ENCODE data around the gene FOXD3. TPM values are rescaled to one million over a fixed set of nuclear protein-coding genes. Genes with fewer than 3 reads are reported as not detected.

The FOXD3 gene
- total RNA-seq, 1 donor from 2014 or later, result 0.39 TPM

DNA sequence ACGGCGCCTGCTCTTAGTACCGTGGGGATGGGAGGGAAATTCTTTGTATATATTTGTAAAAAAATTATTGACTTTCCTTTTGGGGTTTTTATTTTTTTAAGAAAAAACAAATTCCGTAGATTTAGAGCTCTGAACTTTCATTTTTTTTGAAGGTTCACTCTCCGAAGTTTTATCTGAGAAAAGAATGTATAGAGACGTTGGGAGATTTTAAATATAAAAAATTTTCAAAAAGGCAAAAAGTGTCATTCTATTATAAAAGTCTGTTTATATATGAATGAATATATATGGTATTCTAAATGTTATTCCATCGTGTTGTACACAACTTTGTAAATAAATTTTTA, 2.4 kb downstream of the FOXD3 start:
- H3K4me3 Mint-ChIP-seq (ENCODE audit: unreplicated experiment), result peak overlapping the region; percentile 79
- H3K27me3 Mint-ChIP-seq (ENCODE audit: unreplicated experiment), result peaks cover 45% of the 10 kb centered on the region

DNA sequence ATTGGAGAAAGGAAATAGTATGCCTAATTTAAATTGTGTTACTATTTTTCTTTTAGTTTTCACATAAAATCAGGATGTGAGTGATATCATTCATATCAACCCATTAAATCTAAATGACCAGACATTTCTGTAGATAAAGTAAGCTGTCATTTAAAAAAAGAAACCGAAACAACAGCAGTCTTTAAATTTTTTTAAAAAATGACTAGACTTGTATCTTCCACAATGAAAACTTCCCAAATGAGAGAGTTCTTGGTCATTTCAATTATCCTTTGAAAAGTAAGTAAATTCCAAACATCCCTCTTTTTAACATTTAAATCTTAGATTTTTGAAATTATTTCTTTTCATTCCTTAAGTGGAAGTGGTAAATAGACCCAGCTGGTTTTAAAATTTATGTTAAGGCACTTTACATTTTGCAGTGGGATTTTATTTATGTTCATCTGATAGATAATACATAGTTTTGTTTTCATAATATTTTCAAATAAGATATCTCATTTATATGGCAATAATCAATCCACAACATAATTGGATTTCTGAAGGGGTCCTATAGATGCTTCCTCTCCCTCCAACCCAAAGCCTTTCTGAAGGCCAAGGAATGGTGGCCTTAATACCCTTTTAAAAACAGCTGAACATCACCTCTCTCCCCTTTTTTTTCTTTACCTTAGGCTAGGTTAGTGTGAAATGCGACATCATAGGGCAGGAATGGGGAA, 3.1 kb downstream of the FOXD3 start:
- H3K4me1 Mint-ChIP-seq (ENCODE audit: low read depth, unreplicated experiment), result peaks cover 11% of the 10 kb centered on the region
- H3K9me3 Mint-ChIP-seq (ENCODE audit: unreplicated experiment), result peaks cover 15% of the 10 kb centered on the region
- H3K36me3 Mint-ChIP-seq (ENCODE audit: unreplicated experiment), result peaks cover 4% of the 10 kb centered on the region
- H3K4me3 Mint-ChIP-seq (ENCODE audit: unreplicated experiment), result no peak overlapping the region
- TF ChIP-seq, protein P1, sequence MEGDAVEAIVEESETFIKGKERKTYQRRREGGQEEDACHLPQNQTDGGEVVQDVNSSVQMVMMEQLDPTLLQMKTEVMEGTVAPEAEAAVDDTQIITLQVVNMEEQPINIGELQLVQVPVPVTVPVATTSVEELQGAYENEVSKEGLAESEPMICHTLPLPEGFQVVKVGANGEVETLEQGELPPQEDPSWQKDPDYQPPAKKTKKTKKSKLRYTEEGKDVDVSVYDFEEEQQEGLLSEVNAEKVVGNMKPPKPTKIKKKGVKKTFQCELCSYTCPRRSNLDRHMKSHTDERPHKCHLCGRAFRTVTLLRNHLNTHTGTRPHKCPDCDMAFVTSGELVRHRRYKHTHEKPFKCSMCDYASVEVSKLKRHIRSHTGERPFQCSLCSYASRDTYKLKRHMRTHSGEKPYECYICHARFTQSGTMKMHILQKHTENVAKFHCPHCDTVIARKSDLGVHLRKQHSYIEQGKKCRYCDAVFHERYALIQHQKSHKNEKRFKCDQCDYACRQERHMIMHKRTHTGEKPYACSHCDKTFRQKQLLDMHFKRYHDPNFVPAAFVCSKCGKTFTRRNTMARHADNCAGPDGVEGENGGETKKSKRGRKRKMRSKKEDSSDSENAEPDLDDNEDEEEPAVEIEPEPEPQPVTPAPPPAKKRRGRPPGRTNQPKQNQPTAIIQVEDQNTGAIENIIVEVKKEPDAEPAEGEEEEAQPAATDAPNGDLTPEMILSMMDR (IDR thresholded peaks at IDR 0.05; ENCODE audit: partially characterized antibody, unreplicated experiment), result no peak
- H3K27me3 Mint-ChIP-seq (ENCODE audit: unreplicated experiment), result peaks cover 44% of the 10 kb centered on the region
- no peak overlapping the region for H3K27ac Mint-ChIP-seq (ENCODE audit: unreplicated experiment)
- DNase-seq, result no peak

More for the DNA sequence above, 2.4 kb downstream of the FOXD3 start:
- DNase-seq, result no peak
- TF ChIP-seq, protein P1 (IDR thresholded peaks at IDR 0.05; ENCODE audit: partially characterized antibody, unreplicated experiment), result no peak
- Mint-ChIP-seq H3K27ac (ENCODE audit: unreplicated experiment) (peak overlapping the region; percentile 59), H3K9me3 (ENCODE audit: unreplicated experiment) (peaks cover 17% of the 10 kb centered on the region), H3K4me1 (ENCODE audit: low read depth, unreplicated experiment) (peaks cover 11% of the 10 kb centered on the region), H3K36me3 (ENCODE audit: unreplicated experiment) (peaks cover 4% of the 10 kb centered on the region)

DNA sequence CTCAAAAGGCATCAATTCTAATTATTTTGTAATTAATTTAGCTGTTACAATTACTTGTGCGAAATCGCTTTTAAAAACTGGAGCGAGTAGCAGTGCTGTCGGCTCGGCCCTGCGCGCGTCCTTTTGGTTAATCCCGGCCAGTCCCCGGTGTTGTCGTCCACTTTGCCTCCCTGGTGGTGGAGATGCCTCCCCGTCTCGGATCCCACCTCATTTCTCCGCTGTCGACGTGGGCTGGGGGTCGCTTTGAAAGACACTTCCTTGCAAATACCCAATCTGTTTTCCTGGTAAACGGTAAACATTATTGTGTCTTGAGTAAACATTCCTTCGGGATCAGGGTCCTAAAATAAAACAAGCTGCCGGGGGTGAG, 3.7 kb downstream of the FOXD3 start:
- Mint-ChIP-seq H3K9me3 (ENCODE audit: unreplicated experiment) (peaks cover 15% of the 10 kb centered on the region), H3K4me1 (ENCODE audit: low read depth, unreplicated experiment) (peaks cover 11% of the 10 kb centered on the region), H3K4me3 (ENCODE audit: unreplicated experiment) (peak overlapping the region; percentile 75), H3K27ac (ENCODE audit: unreplicated experiment) (no peak overlapping the region), H3K36me3 (ENCODE audit: unreplicated experiment) (peaks cover 4% of the 10 kb centered on the region), H3K27me3 (ENCODE audit: unreplicated experiment) (peaks cover 46% of the 10 kb centered on the region)
- peak; percentile 28 for DNase-seq
- TF ChIP-seq, protein P1 (IDR thresholded peaks at IDR 0.05; ENCODE audit: partially characterized antibody, unreplicated experiment), result no peak

DNA sequence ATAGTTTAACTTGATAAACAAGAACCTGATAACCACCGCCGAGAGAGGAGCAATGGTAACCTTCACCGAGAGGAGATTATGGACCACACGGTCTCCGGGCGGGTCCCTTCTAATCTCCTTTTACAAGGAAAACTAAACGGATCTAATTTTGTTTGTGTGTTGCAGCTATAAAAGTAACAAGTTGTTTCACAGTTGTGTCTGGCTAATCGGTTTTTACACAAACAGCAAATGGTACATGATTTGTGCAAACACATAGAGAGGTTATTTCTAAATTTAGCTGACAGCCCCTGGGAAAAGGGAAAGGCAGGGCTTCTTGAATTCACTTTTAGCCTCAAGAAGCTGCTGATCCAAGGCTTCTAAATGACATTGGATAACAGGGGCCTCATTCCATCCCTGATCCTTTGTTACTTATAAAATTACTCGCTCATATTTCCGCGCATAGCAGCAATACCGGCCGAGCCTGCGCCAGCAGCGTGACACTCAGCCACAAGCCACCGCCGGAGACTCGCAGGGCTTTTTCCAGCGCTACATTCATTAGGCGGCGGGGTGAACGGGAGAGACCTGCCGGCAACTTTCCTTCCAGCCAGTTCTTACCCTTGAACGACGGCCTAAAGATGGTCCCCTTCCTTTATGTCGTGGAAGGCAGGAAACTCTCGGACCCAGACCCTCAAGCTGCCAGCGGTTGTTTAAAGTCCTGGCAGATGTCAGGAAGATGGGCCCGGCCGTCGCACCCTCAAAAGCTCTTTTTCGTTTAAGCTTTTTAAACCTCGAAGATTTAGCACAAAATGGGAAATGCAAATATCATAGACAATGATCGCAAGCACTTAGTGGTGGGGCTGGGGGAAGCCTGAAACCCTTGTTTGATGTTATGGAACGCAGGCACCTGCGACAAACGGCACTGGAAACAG, 4.4 kb downstream of the FOXD3 start:
- peak; percentile 54 for DNase-seq
- peak overlapping the region; percentile 75 for H3K4me3 Mint-ChIP-seq (ENCODE audit: unreplicated experiment)
- peaks cover 11% of the 10 kb centered on the region for H3K9me3 Mint-ChIP-seq (ENCODE audit: unreplicated experiment)
- H3K27ac Mint-ChIP-seq (ENCODE audit: unreplicated experiment), result no peak overlapping the region
- peaks cover 5% of the 10 kb centered on the region for H3K4me1 Mint-ChIP-seq (ENCODE audit: low read depth, unreplicated experiment)
- TF ChIP-seq, protein P1 (IDR thresholded peaks at IDR 0.05; ENCODE audit: partially characterized antibody, unreplicated experiment), result no peak
- peaks cover 40% of the 10 kb centered on the region for H3K27me3 Mint-ChIP-seq (ENCODE audit: unreplicated experiment)
- peaks cover under 1% of the 10 kb centered on the region for H3K36me3 Mint-ChIP-seq (ENCODE audit: unreplicated experiment)
